Activated CD8-positive, alpha-beta memory T cell treated with anti-CD3 and anti-CD28 coated beads, Interleukin-2, amount 50 U/mL, for 24 hours (primary cell): Measurements from ENCODE around the gene RAPGEF2.
"Not testable (repeated sequence)": the region's sequence is repeated elsewhere in the genome, so short reads cannot be mapped to it uniquely, and the experiment has no call there.

Experiments
- DNase-seq: peaks from one replicate; pipeline ENCODE4 v3.0.0-alpha.2; 2020; ENCODE audit errors: extremely low read depth

RAPGEF2 gene

GRCh38 chr4:159308566-159309340 is 205.9 kb downstream of the RAPGEF2 start:
- DNase-seq = no peak

DNA sequence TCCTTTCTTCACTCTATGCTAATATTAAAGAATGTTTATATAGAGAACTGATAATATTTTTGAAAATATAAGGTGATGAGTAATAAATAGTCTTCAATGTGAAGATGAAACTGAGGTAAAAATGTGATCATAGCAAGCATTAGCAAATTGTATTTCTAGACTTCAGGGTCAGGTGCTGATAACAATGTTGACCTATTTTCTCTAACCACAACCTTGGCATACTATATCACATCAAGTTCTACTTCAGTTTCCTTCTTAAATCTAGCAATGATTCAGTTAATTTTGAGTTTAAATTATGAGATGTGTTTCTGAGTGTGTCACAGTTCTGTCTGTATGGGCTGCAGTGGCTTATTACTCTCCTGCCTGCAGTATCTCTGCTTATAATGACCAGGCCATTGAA is 209.4 kb downstream of the RAPGEF2 start:
- DNase-seq = no peak

DNA sequence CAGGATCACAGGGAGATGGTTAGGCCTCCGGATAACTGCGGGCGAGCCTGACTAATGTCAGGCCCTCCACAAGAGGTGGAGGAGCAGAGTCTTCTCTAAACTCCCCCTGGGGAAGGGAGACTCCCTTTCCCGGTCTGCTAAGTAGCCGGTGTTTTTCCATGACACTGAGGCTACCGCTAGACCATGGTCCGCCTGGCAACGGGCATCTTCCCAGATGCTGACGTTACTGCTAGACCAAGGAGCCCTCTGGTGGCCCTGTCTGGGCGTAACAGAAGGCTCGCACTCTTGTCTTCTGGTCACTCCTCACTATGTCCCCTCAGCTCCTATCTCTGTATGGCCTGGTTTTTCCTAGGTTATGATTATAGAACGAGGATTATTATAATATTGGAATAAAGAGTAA is 213.0 kb downstream of the RAPGEF2 start:
- DNase-seq = not testable (repeated sequence)

GRCh38 chr4:159317203-159317602 is 214.3 kb downstream of the RAPGEF2 start:
- no peak for DNase-seq

DNA sequence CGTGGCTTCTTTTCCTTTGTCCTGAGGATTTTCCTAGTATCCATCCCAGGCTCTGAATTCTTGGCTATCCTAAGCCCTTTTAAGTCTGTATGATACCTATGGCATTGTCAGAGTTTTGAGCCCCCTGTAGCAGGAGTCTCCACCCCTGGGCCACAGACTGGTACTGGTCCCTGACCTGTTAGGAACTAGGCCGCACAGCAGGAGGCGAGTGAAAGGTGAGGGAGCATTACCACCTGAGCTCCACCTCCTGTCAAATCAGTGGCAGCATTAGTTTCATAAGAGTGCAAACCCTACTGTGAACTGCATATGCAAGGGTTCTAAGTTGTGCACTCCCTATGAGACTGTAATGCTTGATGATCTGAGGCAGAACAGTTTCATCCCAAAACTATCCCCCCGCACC is 216.1 kb downstream of the RAPGEF2 start:
- no peak for DNase-seq

- no peak for DNase-seq
Measured at GRCh38 chr4:159326480-159326879, 223.6 kb downstream of the RAPGEF2 start.

DNA sequence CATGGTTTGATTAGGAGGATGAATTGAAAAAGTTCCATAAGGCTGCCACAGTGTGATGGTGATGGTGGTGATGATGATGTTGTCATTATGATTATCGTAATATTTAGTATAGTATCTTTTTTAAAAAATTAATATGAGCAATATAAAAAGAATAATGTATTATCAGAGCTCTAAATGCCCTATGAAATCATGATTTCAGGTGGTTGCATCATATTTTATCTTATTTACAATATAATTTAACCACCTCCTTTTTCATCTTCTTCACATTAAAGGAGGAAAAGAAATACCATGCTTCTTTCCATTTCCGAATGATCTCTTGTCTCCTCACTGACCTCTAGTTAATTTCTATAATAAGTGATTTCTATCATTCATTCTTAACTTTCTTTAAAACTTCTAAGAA is 225.9 kb downstream of the RAPGEF2 start:
- DNase-seq = no peak

GRCh38 chr4:159334461-159334860 is 231.6 kb downstream of the RAPGEF2 start:
- no peak for DNase-seq

DNA sequence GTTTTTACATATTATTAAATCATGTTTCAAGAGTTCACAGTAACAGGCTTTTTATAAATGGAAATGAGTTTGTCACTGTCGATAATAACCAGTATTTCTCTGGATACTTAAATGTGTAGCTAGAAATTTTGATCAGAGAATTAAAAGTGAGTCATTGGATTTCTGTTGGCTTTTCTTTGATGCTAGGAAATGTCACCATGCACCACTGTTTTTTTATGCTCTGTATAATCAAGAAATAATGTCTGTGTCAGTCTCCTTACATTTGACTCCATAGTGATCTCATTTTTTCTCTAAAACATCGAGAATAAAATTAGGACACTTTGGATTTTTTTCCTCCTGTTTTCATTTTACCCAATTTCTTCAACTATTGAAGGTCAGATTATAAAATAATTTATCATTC is 234.2 kb downstream of the RAPGEF2 start:
- DNase-seq = no peak

- DNase-seq = no peak
Measured at GRCh38 chr4:159341522-159341921, 238.6 kb downstream of the RAPGEF2 start.

DNA sequence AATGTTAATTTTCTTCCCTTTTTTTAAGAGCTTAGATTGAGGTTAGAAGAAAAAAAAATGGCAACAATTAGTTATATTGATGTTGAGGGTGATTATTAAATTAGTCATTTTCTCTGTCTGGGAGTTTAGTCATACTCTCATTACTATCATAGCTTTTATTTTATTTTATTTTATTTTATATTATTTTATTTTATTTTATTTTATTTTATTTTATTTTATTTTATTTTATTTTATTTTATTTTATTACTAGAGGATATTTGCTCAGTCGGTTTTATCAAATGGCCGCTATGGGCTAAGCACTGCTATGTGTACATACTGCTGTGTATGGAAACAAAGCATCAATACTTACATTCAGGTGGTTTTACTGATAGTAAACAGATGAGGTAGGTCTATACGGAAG is 239.5 kb downstream of the RAPGEF2 start:
- no peak for DNase-seq

GRCh38 chr4:159343116-159343515 is 240.2 kb downstream of the RAPGEF2 start:
- DNase-seq = no peak

DNA sequence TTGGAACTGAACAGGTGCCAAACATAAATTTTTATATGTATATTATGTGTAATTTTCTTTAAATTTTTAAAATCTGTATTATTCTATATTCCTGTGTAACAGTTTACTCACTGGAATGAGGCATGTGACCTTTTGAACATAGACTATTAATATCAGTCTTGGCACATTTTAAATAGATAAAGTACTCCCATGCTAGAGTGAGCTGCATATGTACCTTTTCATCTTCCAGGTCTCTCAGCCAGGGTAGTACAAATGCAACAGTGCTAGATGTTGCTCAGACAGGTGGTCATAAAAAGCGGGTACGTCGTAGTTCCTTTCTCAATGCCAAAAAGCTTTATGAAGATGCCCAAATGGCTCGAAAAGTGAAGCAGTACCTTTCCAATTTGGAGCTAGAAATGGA is 242.0 kb downstream of the RAPGEF2 start:
- DNase-seq = no peak

DNA sequence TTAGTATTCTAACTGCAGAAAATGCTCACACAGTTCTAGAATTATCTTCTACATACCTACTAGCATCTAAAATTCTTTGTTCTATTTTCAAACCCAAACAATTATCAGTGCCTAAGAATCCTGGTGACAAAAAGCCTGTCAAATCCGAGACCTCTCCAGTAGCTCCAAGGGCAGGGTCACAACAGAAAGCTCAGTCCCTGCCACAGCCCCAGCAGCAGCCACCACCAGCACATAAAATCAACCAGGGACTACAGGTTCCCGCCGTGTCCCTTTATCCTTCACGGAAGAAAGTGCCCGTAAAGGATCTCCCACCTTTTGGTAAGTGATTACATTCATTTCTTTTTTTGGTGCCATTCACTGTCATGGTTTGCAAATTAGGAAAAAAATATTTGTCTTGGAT is 243.8 kb downstream of the RAPGEF2 start:
- DNase-seq = no peak

DNA sequence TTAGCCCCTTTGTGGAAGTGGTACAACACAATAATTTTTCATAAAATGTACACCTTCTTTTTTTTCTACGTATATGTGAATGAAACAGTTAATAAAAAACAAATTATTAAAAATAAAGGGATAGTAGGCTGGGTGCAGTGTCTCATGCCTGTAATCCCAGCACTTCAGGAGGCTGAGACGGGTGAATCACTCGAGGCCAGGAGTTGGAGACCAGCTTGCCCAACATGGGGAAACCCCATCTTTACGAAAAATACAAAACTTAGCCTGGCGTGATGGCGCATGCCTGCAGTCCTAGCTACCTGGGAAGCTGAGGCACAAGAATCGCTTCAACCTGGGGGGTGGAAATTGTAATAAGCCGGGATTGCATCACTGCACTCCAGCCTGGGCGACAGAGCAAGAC is 244.9 kb downstream of the RAPGEF2 start:
- DNase-seq = no peak

DNA sequence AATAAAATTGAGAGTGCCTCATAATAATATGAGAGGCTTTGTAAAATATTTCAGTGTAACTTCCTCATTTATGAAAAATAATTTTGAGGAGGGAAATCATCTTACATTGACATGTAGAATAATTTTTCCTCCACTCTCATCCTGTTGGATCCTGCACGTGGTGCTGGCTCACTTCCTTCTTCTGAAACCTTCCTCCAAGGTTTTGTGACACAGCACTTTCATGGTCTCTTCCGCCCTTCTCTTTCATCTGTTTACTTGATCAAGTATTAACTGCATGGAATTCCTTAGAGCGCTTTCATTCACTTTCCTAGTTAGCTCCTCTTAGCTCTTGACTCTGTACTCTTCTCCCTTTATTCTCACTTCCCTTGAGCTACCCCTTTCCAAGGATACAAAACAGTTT is 246.5 kb downstream of the RAPGEF2 start:
- DNase-seq = no peak

DNA sequence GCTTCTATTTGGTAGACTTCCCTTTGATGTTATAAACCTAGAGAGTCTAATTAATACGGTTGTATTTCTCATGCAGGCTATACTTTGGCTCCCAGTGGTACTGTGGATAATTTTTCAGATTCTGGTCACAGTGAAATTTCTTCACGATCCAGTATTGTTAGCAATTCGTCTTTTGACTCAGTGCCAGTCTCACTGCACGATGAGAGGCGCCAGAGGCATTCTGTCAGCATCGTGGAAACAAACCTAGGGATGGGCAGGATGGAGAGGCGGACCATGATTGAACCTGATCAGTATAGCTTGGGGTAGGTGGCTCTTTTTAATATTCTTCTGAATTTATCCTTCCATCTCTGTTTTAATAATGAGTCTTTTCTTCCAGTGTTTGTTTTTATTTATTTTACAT is 249.7 kb downstream of the RAPGEF2 start:
- no peak for DNase-seq

- DNase-seq = no peak
Measured at GRCh38 chr4:159353422-159354116, 250.7 kb downstream of the RAPGEF2 start.

DNA sequence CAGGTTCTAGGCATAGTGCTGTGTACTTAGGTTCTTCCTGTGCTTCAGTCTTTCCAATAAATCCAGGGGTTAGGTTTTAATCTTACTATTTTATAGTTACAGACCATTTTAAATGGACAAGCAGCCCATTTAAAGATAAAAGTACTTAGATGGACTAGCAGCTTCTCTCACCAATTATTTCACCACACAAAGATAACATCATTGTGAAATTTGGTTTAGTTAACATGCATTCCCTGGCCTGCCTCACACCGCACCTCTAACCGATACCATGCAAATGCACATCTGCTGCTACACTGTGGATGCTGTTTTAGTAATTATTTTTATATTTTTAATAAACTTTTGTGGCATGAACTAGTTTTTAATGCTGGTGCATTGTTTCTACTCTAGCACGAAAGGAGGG is 252.6 kb downstream of the RAPGEF2 start:
- DNase-seq = no peak

GRCh38 chr4:159357350-159357749 is 254.5 kb downstream of the RAPGEF2 start:
- DNase-seq = no peak

DNA sequence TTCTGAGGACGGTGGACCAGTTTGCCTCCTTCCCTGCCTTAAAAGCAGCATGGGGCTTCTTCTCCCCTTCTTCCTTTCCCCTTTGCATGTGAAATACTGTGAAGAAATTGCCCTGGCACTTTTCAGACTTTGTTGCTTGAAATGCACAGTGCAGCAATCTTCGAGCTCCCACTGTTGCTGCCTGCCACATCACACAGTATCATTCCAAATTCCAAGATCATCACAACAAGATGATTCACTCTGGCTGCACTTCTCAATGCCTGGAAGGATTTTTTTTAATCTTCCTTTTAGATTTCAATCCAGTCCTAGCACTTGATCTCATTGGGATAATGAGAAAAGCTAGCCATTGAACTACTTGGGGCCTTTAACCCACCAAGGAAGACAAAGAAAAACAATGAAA is 255.3 kb downstream of the RAPGEF2 start:
- no peak for DNase-seq

- no peak for DNase-seq
Measured at GRCh38 chr4:159360549-159360948, 257.7 kb downstream of the RAPGEF2 start.

DNA sequence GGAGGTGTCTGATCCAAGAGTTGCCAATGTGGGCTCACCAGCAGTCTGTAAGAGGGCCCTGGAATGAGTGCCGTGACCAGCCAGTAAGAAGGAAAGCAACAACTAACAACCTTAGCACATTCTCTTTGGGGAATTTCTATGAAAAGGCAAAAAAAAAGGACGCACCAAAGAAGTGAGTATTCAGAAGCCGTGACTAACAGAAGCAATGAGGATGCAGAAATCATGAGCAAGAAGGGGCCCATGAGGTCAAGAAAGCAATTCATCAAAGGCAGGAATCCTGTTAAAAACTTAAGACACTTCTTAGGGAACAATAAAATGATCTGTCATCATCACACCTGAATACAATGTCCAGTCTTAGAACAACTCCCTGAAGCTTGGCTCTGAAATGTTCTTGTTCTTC is 260.5 kb downstream of the RAPGEF2 start:
- DNase-seq = no peak
